ENCODE measurements around the gene ZBTB12.
"Not testable (repeated sequence)": the region's sequence is repeated elsewhere in the genome, so short reads cannot be mapped to it uniquely, and the experiment has no call there.

ZBTB12 gene

GRCh38 chr6:31860349-31860748 lies 41.5 kb downstream of the ZBTB12 start:
- H3K36me3 ChIP-seq (ENCODE audit: control insufficient read depth, insufficient read depth, low read length), result peaks cover 26% of the 10 kb centered on the region
- no peak overlapping the region for H3K4me3 ChIP-seq (ENCODE audit: low read depth, low read length)
- no peaks in the 10 kb centered on the region for H3K27me3 ChIP-seq (ENCODE audit: control insufficient read depth, insufficient read depth, low read length)
- H3K9me3 ChIP-seq (ENCODE audit: control insufficient read depth, insufficient read depth, low read length), result no peaks in the 10 kb centered on the region
- peaks cover 6% of the 10 kb centered on the region; the same call in 1 of the 2 replicates for H3K4me1 ChIP-seq (ENCODE audit: control insufficient read depth, insufficient read depth, low read length)
- H3K27ac ChIP-seq (ENCODE audit: low read depth, low read length), result no peak overlapping the region
- no peak overlapping the region for H3K9ac ChIP-seq (ENCODE audit: low read depth, low read length)

GRCh38 chr6:31859923-31860322 lies 42.0 kb downstream of the ZBTB12 start:
- H3K9ac ChIP-seq (ENCODE audit: low read depth, low read length), result no peak overlapping the region
- no peaks in the 10 kb centered on the region for H3K27me3 ChIP-seq (ENCODE audit: control insufficient read depth, insufficient read depth, low read length)
- H3K4me3 ChIP-seq (ENCODE audit: low read depth, low read length), result no peak overlapping the region
- no peaks in the 10 kb centered on the region for H3K9me3 ChIP-seq (ENCODE audit: control insufficient read depth, insufficient read depth, low read length)
- peaks cover 26% of the 10 kb centered on the region for H3K36me3 ChIP-seq (ENCODE audit: control insufficient read depth, insufficient read depth, low read length)
- peaks cover 6% of the 10 kb centered on the region; the same call in 1 of the 2 replicates for H3K4me1 ChIP-seq (ENCODE audit: control insufficient read depth, insufficient read depth, low read length)
- no peak overlapping the region for H3K27ac ChIP-seq (ENCODE audit: low read depth, low read length)

GRCh38 chr6:31858707-31859106 lies 43.2 kb downstream of the ZBTB12 start:
- Histone ChIP-seq H3K36me3 (ENCODE audit: control insufficient read depth, insufficient read depth, low read length) (peaks cover 26% of the 10 kb centered on the region), H3K27ac (ENCODE audit: low read depth, low read length) (no peak overlapping the region), H3K9me3 (ENCODE audit: control insufficient read depth, insufficient read depth, low read length) (no peaks in the 10 kb centered on the region), H3K27me3 (ENCODE audit: control insufficient read depth, insufficient read depth, low read length) (no peaks in the 10 kb centered on the region), H3K4me1 (ENCODE audit: control insufficient read depth, insufficient read depth, low read length) (no peaks in the 10 kb centered on the region), H3K9ac (ENCODE audit: low read depth, low read length) (no peak overlapping the region), H3K4me3 (ENCODE audit: low read depth, low read length) (no peak overlapping the region)

- H3K9me3 ChIP-seq (ENCODE audit: control insufficient read depth, insufficient read depth, low read length); H3K27ac ChIP-seq (ENCODE audit: low read depth, low read length); H3K27me3 ChIP-seq (ENCODE audit: control insufficient read depth, insufficient read depth, low read length); H3K4me3 ChIP-seq (ENCODE audit: low read depth, low read length); H3K4me1 ChIP-seq (ENCODE audit: control insufficient read depth, insufficient read depth, low read length); H3K9ac ChIP-seq (ENCODE audit: low read depth, low read length): not testable (repeated sequence)
- peaks cover 26% of the 10 kb centered on the region for H3K36me3 ChIP-seq (ENCODE audit: control insufficient read depth, insufficient read depth, low read length)
These were observed 44.1 kb downstream of the ZBTB12 start for GRCh38 chr6:31857774-31858173.

- not testable (repeated sequence) for H3K36me3 ChIP-seq (ENCODE audit: control insufficient read depth, insufficient read depth, low read length); H3K4me3 ChIP-seq (ENCODE audit: low read depth, low read length); H3K4me1 ChIP-seq (ENCODE audit: control insufficient read depth, insufficient read depth, low read length); H3K27me3 ChIP-seq (ENCODE audit: control insufficient read depth, insufficient read depth, low read length); H3K9ac ChIP-seq (ENCODE audit: low read depth, low read length); H3K9me3 ChIP-seq (ENCODE audit: control insufficient read depth, insufficient read depth, low read length)
- peak overlapping the region; percentile 12 for H3K27ac ChIP-seq (ENCODE audit: low read depth, low read length)
These were observed 49.7 kb downstream of the ZBTB12 start for GRCh38 chr6:31851980-31852718.

- Histone ChIP-seq H3K4me3 (ENCODE audit: low read depth, low read length) (no peak overlapping the region), H3K27ac (ENCODE audit: low read depth, low read length) (no peak overlapping the region), H3K9me3 (ENCODE audit: control insufficient read depth, insufficient read depth, low read length) (peaks cover 5% of the 10 kb centered on the region; the same call in 1 of the 2 replicates), H3K36me3 (ENCODE audit: control insufficient read depth, insufficient read depth, low read length) (no peaks in the 10 kb centered on the region), H3K9ac (ENCODE audit: low read depth, low read length) (no peak overlapping the region), H3K4me1 (ENCODE audit: control insufficient read depth, insufficient read depth, low read length) (no peaks in the 10 kb centered on the region), H3K27me3 (ENCODE audit: control insufficient read depth, insufficient read depth, low read length) (no peaks in the 10 kb centered on the region)
These were observed 50.4 kb downstream of the ZBTB12 start for GRCh38 chr6:31851485-31851832.

- Histone ChIP-seq H3K4me3 (ENCODE audit: low read depth, low read length) (no peak overlapping the region), H3K36me3 (ENCODE audit: control insufficient read depth, insufficient read depth, low read length) (no peaks in the 10 kb centered on the region), H3K27ac (ENCODE audit: low read depth, low read length) (no peak overlapping the region), H3K9me3 (ENCODE audit: control insufficient read depth, insufficient read depth, low read length) (peaks cover 5% of the 10 kb centered on the region; the same call in 1 of the 2 replicates), H3K4me1 (ENCODE audit: control insufficient read depth, insufficient read depth, low read length) (no peaks in the 10 kb centered on the region), H3K27me3 (ENCODE audit: control insufficient read depth, insufficient read depth, low read length) (no peaks in the 10 kb centered on the region), H3K9ac (ENCODE audit: low read depth, low read length) (no peak overlapping the region)
These were observed 51.0 kb downstream of the ZBTB12 start for GRCh38 chr6:31850765-31851484.
